ENCODE data around the gene SLC39A11. TPM values are rescaled to one million over a fixed set of nuclear protein-coding genes. Genes with fewer than 3 reads are reported as not detected.

Gene SLC39A11
- total RNA-seq, 2 experiments from 2014 or later = 9.7 to 12.2 TPM

GRCh38 chr17:72952641-72953315 is 139.7 kb downstream of the SLC39A11 start:
- no peak overlapping the region for H3K4me3 ChIP-seq (ENCODE audit: low read length)
- H3K4me1 Mint-ChIP-seq (ENCODE audit: low read depth) = no peaks in the 10 kb centered on the region
- H3K27me3 Mint-ChIP-seq = no peaks in the 10 kb centered on the region
- TF ChIP-seq, protein P1, sequence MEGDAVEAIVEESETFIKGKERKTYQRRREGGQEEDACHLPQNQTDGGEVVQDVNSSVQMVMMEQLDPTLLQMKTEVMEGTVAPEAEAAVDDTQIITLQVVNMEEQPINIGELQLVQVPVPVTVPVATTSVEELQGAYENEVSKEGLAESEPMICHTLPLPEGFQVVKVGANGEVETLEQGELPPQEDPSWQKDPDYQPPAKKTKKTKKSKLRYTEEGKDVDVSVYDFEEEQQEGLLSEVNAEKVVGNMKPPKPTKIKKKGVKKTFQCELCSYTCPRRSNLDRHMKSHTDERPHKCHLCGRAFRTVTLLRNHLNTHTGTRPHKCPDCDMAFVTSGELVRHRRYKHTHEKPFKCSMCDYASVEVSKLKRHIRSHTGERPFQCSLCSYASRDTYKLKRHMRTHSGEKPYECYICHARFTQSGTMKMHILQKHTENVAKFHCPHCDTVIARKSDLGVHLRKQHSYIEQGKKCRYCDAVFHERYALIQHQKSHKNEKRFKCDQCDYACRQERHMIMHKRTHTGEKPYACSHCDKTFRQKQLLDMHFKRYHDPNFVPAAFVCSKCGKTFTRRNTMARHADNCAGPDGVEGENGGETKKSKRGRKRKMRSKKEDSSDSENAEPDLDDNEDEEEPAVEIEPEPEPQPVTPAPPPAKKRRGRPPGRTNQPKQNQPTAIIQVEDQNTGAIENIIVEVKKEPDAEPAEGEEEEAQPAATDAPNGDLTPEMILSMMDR (IDR thresholded peaks at IDR 0.05) = no peak
- no peak overlapping the region for H3K4me3 Mint-ChIP-seq
- H3K27ac Mint-ChIP-seq = no peak overlapping the region
- no peak for DNase-seq
- no peak overlapping the region for H3K27ac ChIP-seq (ENCODE audit: low read depth in 1 of 2, low read length in 2 of 2)
- ChIA-PET POLR2A (no interaction called here), CTCF (no interaction called here)
- ATAC-seq (ENCODE audit: poor library complexity) = no peak
- H3K36me3 ChIP-seq (ENCODE audit: insufficient read depth, low read length) = no peaks in the 10 kb centered on the region
- H3K9me3 ChIP-seq (ENCODE audit: control insufficient read depth in 1 of 2, insufficient read depth in 1 of 2, low read length in 2 of 2) = no peaks in the 10 kb centered on the region
- H3K4me1 ChIP-seq (ENCODE audit: insufficient read depth, low read length) = no peaks in the 10 kb centered on the region
- intact Hi-C loops (cut with DNase I, micrococcal nuclease) = loop anchor here in 1 of 2 experiments (2.0 kb wide), 1 partner anchor 68 kb away; no protein-coding TSS in a partner anchor
- H3K36me3 Mint-ChIP-seq (ENCODE audit: low read depth) = peaks cover 4% of the 10 kb centered on the region
- no peaks in the 10 kb centered on the region for H3K9me3 Mint-ChIP-seq
- no peaks in the 10 kb centered on the region for H3K27me3 ChIP-seq (ENCODE audit: control insufficient read depth in 1 of 2, insufficient read depth in 2 of 2, low read length in 2 of 2)

- no peaks in the 10 kb centered on the region for H3K4me1 Mint-ChIP-seq (ENCODE audit: low read depth)
- Histone ChIP-seq H3K4me3 (ENCODE audit: low read length) (no peak overlapping the region), H3K27me3 (ENCODE audit: control insufficient read depth in 1 of 2, insufficient read depth in 2 of 2, low read length in 2 of 2) (no peaks in the 10 kb centered on the region), H3K36me3 (ENCODE audit: insufficient read depth, low read length) (no peaks in the 10 kb centered on the region), H3K27ac (ENCODE audit: low read depth in 1 of 2, low read length in 2 of 2) (no peak overlapping the region), H3K4me1 (ENCODE audit: insufficient read depth, low read length) (no peaks in the 10 kb centered on the region), H3K9me3 (ENCODE audit: control insufficient read depth in 1 of 2, insufficient read depth in 1 of 2, low read length in 2 of 2) (no peaks in the 10 kb centered on the region)
- no peak overlapping the region for H3K27ac Mint-ChIP-seq
- no peaks in the 10 kb centered on the region for H3K9me3 Mint-ChIP-seq
- POLR2A ChIA-PET = no interaction called here
- intact Hi-C loops (cut with DNase I, micrococcal nuclease) = loop anchor here in 1 of 2 experiments (2.0 kb wide), 1 partner anchor 67 kb away; no protein-coding TSS in a partner anchor
- TF ChIP-seq, protein P1 (IDR thresholded peaks at IDR 0.05) = no peak
- peaks cover 9% of the 10 kb centered on the region for H3K36me3 Mint-ChIP-seq (ENCODE audit: low read depth)
- ATAC-seq (ENCODE audit: poor library complexity) (no peak), DNase-seq (no peak)
- H3K4me3 Mint-ChIP-seq = no peak overlapping the region
- CTCF ChIA-PET = no interaction called here
- no peaks in the 10 kb centered on the region for H3K27me3 Mint-ChIP-seq
Measured at GRCh38 chr17:72952220-72952619, 140.3 kb downstream of the SLC39A11 start.

GRCh38 chr17:72950242-72950931 is 142.1 kb downstream of the SLC39A11 start:
- no peaks in the 10 kb centered on the region for H3K9me3 ChIP-seq (ENCODE audit: control insufficient read depth in 1 of 2, insufficient read depth in 1 of 2, low read length in 2 of 2)
- no peak overlapping the region for H3K27ac ChIP-seq (ENCODE audit: low read depth in 1 of 2, low read length in 2 of 2)
- POLR2A ChIA-PET = no interaction called here
- TF ChIP-seq, protein P1 (IDR thresholded peaks at IDR 0.05) = no peak
- DNase-seq (no peak), ATAC-seq (ENCODE audit: poor library complexity) (no peak)
- Mint-ChIP-seq H3K27ac (no peak overlapping the region), H3K27me3 (no peaks in the 10 kb centered on the region), H3K4me1 (ENCODE audit: low read depth) (no peaks in the 10 kb centered on the region), H3K4me3 (no peak overlapping the region), H3K9me3 (no peaks in the 10 kb centered on the region), H3K36me3 (ENCODE audit: low read depth) (peaks cover 20% of the 10 kb centered on the region)
- H3K27me3 ChIP-seq (ENCODE audit: control insufficient read depth in 1 of 2, insufficient read depth in 2 of 2, low read length in 2 of 2) = no peaks in the 10 kb centered on the region
- peaks cover 5% of the 10 kb centered on the region for H3K36me3 ChIP-seq (ENCODE audit: insufficient read depth, low read length)
- intact Hi-C loops (cut with DNase I, micrococcal nuclease) = no loop called here
- CTCF ChIA-PET = no interaction called here
- no peak overlapping the region for H3K4me3 ChIP-seq (ENCODE audit: low read length)
- no peaks in the 10 kb centered on the region for H3K4me1 ChIP-seq (ENCODE audit: insufficient read depth, low read length)
